HG02938 (cell line): ENCODE measurements around the gene PIK3IP1.

Experiments used
- ATAC-seq: cut with Tn5 transposase; IDR thresholded peaks from one replicate; pipeline ENCODE4 v1.9.1; 2021; ENCODE audit warnings: mild to moderate bottlenecking, moderate library complexity; ENCODE audit not compliant: unreplicated experiment

PIK3IP1 gene

DNA sequence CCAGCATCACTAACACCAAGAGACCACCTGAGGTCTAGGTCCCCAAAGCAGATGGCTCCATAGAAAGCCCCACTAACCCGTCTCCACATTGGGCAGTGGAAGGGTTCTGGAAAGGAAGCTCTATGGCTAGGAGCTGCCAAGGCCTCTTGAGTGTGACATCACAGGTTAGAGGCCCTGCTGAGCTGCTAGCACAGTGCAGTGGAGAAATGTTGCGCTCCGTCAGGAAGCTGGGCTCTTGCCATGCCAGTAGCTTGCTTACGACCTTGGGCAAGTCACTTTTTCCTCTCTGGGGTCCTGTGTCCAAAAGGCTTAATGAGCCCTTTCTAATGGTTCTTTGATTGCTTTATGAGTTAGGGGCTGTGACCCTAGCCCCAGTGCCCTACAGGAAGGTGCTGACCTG is 10.6 kb downstream of the PIK3IP1 start:
- no peak for ATAC-seq

DNA sequence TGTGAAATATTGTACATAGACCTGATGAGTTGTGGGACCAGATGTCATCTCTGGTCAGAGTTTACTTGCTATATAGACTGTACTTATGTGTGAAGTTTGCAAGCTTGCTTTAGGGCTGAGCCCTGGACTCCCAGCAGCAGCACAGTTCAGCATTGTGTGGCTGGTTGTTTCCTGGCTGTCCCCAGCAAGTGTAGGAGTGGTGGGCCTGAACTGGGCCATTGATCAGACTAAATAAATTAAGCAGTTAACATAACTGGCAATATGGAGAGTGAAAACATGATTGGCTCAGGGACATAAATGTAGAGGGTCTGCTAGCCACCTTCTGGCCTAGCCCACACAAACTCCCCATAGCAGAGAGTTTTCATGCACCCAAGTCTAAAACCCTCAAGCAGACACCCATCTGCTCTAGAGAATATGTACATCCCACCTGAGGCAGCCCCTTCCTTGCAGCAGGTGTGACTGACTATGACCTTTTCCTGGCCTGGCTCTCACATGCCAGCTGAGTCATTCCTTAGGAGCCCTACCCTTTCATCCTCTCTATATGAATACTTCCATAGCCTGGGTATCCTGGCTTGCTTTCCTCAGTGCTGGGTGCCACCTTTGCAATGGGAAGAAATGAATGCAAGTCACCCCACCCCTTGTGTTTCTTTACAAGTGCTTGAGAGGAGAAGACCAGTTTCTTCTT is 12.3 kb downstream of the PIK3IP1 start:
- no peak for ATAC-seq

DNA sequence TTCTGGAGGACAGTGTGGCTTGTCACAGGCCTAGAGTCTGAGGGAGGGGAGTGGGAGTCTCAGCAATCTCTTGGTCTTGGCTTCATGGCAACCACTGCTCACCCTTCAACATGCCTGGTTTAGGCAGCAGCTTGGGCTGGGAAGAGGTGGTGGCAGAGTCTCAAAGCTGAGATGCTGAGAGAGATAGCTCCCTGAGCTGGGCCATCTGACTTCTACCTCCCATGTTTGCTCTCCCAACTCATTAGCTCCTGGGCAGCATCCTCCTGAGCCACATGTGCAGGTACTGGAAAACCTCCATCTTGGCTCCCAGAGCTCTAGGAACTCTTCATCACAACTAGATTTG is 13.0 kb downstream of the PIK3IP1 start:
- ATAC-seq = no peak

DNA sequence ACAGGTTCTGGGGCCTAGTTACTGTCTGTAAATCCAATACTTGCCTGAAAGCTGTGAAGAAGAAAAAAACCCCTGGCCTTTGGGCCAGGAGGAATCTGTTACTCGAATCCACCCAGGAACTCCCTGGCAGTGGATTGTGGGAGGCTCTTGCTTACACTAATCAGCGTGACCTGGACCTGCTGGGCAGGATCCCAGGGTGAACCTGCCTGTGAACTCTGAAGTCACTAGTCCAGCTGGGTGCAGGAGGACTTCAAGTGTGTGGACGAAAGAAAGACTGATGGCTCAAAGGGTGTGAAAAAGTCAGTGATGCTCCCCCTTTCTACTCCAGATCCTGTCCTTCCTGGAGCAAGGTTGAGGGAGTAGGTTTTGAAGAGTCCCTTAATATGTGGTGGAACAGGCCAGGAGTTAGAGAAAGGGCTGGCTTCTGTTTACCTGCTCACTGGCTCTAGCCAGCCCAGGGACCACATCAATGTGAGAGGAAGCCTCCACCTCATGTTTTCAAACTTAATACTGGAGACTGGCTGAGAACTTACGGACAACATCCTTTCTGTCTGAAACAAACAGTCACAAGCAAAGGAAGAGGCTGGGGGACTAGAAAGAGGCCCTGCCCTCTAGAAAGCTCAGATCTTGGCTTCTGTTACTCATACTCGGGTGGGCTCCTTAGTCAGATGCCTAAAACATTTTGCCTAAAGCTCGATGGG is 13.5 kb downstream of the PIK3IP1 start:
- ATAC-seq = no peak

DNA sequence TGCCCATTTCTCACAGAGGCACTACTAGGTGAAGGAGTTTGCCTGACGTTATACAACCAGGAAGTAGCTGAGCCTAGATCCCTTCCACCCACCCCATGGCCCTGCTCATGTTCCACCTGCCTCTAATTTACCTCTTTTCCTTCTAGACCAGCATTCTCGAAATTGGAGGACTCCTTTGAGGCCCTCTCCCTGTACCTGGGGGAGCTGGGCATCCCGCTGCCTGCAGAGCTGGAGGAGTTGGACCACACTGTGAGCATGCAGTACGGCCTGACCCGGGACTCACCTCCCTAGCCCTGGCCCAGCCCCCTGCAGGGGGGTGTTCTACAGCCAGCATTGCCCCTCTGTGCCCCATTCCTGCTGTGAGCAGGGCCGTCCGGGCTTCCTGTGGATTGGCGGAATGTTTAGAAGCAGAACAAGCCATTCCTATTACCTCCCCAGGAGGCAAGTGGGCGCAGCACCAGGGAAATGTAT is 14.1 kb downstream of the PIK3IP1 start:
- no peak for ATAC-seq

DNA sequence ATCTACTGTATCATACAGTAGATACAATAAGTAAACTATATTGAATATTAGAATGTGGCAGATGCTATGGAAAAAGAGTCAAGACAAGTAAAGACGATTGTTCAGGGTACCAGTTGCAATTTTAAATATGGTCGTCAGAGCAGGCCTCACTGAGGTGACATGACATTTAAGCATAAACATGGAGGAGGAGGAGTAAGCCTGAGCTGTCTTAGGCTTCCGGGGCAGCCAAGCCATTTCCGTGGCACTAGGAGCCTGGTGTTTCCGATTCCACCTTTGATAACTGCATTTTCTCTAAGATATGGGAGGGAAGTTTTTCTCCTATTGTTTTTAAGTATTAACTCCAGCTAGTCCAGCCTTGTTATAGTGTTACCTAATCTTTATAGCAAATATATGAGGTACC is 14.5 kb downstream of the PIK3IP1 start:
- ATAC-seq = no peak

DNA sequence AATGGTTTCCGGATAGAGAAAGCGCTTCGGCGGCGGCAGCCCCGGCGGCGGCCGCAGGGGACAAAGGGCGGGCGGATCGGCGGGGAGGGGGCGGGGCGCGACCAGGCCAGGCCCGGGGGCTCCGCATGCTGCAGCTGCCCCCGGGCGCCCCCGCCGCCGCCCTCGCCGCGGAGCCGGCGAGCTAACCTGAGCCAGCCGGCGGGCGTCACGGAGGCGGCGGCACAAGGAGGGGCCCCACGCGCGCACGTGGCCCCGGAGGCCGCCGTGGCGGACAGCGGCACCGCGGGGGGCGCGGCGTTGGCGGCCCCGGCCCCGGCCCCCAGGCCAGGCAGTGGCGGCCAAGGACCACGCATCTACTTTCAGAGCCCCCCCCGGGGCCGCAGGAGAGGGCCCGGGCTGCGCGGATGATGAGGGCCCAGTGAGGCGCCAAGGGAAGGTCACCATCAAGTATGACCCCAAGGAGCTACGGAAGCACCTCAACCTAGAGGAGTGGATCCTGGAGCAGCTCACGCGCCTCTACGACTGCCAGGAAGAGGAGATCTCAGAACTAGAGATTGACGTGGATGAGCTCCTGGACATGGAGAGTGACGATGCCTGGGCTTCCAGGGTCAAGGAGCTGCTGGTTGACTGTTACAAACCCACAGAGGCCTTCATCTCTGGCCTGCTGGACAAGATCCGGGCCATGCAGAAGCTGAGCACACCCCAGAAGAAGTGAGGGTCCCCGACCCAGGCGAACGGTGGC is 15.7 kb downstream of the PIK3IP1 start:
- ATAC-seq = no peak

DNA sequence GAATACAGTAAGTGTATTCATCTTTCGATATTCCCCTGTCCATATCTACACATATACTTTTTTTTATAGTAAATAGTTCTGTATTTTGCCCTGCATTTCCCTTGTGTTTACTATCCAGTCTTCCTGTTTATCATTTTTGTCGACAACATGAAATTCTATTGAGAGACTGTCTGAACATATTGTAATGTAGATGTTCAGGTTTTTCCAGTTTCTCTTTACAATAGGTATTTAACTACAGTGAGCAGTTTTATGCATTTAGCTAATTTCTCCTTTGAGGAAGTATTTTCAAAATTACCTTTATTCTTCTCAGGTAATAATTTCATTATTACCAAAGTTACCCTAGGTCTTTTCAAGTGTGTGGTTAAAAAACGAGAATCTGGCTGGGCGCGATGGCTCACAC is 16.7 kb downstream of the PIK3IP1 start:
- ATAC-seq = no peak

DNA sequence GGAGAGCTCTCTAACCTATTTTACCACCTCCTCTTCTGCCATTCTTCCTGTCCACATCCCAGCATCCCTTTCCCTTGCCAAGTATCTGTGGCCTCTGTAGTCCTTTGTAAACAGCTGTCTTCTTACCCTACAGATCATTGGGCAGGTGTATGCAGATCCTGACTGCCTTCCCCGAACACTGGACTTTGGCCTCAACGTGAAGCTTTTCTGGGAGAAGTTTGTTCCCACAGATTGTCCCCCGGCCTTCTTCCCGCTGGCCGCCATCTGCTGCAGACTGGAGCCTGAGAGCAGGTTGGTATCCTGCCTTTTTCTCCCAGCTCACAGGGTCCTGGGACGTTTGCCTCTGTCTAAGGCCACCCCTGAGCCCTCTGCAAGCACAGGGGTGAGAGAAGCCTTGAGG is 17.3 kb downstream of the PIK3IP1 start:
- ATAC-seq = no peak

DNA sequence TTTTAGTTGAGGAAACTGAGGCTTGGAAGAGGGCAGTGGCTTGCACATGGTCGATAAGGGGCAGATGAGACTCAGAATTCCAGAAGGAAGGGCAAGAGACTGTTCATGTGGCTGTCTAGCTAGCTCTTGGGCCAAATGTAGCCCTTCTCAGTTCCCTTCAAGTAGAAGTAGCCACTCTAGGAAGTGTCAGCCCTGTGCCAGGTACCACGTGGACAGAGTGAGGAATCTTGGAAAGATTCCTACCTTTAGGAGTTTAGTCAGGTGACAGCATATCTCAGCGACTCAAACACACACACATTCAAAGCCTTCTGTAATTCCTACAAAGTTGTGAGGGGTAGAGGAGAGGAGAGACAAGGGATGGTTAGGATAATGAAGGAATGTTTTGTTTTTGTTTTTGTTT is 18.3 kb downstream of the PIK3IP1 start:
- no peak for ATAC-seq

DNA sequence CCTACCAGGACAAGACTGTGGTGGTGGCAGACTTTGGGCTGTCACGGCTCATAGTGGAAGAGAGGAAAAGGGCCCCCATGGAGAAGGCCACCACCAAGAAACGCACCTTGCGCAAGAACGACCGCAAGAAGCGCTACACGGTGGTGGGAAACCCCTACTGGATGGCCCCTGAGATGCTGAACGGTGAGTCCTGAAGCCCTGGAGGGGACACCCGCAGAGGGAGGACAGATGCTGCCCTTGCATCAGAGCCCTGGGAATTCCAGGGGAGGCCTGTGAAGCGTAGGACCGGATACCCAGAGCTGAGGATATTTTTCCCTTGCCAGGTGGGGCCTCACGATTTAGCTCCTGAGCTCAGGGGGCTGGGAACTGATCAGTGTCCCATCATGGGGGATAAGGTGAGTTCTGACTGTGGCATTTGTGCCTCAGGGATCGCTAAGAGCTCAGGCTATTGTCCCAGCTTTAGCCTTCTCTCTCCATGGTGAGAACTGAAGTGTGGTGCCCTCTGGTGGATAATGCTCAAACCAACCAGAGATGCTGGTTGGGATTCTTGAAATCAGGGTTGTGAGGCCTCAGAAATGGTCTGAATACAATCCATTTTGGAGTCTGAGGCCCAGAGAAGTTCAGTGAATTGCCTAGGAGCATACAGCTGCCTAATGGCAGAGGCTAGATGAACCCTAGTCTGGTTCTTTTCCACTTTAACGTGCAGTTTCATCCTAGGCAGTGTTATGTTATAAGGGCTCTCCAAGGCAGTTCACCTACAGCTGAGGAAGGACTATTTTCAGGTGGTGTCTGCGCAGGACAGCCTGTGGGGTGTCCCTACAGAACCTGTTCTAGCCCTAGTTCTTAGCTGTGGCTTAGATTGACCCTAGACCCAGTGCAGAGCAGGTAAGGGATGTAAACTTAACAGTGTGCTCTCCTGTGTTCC is 19.5 kb downstream of the PIK3IP1 start:
- no peak for ATAC-seq

DNA sequence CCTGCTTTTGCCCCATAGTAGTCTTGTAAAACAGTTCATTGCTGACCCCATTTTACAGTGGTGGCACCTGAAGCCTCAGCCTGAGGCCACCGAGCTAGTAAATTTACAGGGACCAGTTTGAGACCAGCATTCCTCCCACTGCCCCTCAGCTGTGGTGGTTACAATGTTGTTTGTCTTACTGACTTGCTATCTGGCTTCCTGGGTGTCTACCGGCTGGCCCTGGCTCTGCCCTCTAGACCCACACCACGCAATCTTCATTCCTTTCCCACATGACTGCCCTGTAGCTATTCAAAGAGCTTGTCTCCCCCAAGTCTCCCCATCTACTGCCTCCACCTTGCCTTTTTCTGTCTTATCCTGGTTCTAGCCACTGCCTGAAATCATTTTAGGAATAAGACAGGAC is 20.8 kb downstream of the PIK3IP1 start:
- no peak for ATAC-seq

DNA sequence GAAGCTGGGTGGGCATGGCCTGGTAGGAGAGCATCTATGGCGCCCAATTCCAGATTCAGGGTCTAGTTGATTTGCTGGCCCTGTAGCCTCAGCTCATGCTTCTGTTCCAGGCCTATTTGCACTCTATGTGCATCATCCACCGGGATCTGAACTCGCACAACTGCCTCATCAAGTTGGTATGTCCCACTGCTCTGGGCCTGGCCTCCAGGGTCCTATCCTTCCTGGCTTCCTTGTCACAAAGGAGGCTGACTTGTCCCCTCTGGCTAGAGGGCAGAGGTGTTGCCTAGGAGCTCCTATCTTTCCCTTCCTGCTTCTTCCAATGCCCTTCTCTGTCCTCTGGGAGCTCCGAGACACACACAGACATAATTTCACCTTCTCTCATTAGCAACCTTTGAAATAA is 21.3 kb downstream of the PIK3IP1 start:
- no peak for ATAC-seq

DNA sequence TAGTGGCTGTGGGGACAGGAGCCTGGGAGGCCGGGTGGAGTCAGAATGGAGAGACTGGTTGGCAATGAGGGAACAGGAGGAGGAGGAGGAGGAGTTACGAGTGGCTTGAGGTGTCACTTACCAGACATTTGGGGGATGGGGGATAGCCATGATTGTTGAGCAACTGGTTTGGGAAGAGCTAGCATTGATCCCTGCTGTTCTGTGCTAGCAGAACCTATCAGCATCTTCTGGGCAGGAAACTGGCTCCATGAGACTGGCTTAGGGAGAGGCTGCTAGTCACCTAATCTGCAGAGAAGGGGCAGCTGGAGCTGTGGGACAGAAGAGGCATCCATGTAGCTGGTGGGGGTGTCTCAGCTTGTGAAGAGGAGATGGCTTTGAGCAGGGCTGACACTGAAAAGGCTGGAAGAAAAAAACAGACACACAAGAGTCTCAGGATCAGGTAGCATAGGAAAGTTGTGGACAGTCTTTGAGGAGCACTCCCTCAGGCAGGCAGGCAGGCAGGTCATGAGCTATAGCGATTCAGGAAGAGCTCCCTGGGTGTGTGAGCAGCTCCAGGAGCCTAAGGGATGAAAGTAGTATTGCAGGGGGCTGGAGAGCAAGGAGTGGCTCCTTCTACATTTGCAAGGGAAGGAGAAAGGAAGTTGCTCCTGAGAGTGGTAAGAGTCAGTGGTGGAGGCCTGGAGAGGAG is 22.3 kb downstream of the PIK3IP1 start:
- no peak for ATAC-seq

DNA sequence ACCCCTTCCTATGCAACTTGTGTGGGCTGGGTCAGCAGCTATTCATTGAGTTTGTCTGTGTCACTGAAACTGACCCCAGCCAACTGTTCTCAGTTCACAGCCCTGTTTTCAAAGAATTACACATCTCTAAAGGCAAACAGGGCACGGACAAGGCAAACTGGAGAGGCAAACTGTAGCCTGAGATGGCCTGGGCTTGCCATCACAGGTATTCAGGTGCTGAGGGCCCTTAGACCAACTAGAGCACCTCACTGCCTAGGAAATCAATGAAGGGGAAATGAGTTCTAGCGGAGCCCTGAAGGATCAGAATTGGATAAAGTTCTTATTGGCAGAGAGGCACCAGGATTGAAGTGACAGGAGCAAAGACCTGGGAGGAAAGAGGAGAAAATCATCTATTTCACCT is 24.0 kb downstream of the PIK3IP1 start:
- no peak for ATAC-seq

DNA sequence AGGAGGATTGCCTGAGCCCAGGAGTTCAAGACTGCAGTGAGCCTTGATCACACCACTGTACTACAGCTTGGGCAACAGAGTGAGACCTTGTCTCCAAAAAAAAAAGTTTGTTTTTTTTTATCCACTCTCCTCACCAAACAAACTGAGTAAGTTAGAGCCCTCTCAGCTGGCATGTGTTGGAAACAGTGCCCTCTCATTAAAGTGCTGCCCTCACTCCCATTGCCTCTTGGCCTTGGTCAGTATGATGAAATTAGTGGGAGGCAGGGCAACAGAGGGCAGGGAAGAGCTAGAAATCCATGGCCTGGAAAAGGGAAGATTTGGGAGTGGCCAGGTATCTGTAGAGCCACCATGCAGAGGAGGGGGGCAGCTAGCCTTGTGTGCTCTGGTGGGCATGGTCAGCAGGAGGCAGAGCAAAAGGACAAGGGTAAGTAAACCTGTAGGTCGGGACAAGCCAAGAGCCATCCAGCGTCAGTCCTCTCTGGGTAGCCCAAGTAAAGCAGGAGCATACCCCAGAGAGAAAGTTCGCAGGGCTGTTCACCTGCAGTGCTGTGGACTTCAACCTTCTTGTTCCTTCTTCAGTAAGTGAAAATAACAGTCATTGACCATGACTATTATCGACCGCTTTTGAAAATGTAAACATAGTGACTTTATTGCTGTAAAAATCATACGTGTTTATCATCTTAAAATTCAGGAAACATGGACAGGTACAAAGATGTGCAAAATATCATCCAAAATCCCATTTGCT is 28.2 kb downstream of the PIK3IP1 start:
- ATAC-seq = no peak

DNA sequence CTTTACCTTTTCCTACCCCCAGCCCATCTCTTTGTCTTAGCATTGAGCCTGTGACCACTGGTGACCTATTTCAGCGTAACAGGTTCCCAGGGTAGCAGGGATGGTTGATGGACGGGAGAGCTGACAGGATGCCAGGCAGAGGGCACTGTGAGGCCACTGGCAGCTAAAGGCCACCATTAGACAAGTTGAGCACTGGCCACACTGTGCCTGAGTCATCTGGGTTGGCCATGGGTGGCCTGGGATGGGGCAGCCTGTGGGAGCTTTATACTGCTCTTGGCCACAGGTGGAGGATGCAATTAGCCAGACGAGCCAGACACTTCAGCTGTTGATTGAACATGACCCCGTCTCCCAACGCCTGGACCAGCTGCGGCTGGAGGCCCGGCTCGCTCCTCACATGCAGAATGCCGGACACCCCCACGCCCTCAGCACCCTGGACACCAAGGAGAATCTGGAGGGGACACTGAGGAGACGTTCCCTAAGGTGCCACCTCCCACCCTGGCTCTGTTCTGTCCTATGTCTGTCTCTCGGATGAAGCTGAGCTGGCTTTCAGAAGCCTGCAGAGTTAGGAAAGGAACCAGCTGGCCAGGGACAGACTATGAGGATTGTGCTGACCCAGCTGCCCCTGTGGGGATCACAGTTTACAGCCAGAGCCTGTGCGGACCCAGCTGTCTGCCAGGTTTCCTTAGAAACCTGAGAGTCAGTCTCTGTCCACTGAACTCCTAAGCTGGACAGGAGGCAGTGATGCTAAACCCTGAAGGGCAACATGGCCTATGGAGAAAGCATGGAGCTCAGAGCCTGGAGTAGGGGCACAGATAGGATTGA is 29.8 kb downstream of the PIK3IP1 start:
- ATAC-seq = no peak

DNA sequence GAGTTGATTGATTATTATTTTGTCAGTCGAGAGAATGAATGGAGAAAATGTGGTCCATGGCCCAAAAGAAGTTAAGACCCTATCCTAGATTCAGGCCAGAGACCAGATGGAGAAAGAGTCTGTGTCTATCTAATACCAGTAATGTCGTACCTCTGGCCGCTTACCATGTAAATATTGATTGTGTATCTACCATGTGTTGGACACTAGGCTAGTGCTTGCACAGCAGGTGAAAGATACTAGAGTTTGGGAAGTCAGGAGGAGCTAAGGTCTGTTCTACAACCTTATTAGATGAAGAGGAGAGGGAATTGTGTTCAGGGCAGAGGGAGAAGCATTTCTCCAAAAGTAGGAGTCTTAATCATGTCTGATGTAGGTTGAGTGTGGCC is 31.8 kb downstream of the PIK3IP1 start:
- ATAC-seq = no peak
